Karpas-422 (cell line): ENCODE data around the gene THOC6. TPM values are rescaled to one million over a fixed set of nuclear protein-coding genes. Genes with fewer than 3 reads are reported as not detected.

Source experiments
- DNase-seq: peaks from one replicate; pipeline ENCODE4 v3.0.0-alpha.2; 2015
- H2AFZ ChIP-seq: fragments of 200-600 bp; sonication (generic); 2 replicates; pipeline ENCODE4 v1.6.1; 2014; ENCODE audit warnings: antibody characterized with exemption, low read length, mixed read lengths
- H3K27ac ChIP-seq: fragments of 200-600 bp; sonication (generic); 2 replicates; pipeline ENCODE4 v1.5.1; 2014; ENCODE audit warnings: mild to moderate bottlenecking, low read length, moderate library complexity
- H3K27me3 ChIP-seq: fragments of 200-600 bp; sonication (generic); 2 replicates; pipeline ENCODE4 v1.6.1; 2014; ENCODE audit warnings: low read length, mixed read lengths
- H3K36me3 ChIP-seq: fragments of 200-600 bp; sonication (generic); 2 replicates; pipeline ENCODE4 v1.6.1; 2014; ENCODE audit warnings: low read length, mixed read lengths; ENCODE audit not compliant: insufficient read depth
- H3K4me1 ChIP-seq: fragments of 200-600 bp; sonication (generic); 2 replicates; pipeline ENCODE4 v1.6.1; 2014; ENCODE audit warnings: mild to moderate bottlenecking, low read length, mixed read lengths
- H3K4me2 ChIP-seq: fragments of 200-600 bp; sonication (generic); 2 replicates; pipeline ENCODE4 v1.6.1; 2014; ENCODE audit warnings: low read length, low read depth, mild to moderate bottlenecking; ENCODE audit not compliant: poor library complexity, severe bottlenecking
- H3K4me3 ChIP-seq: fragments of 200-600 bp; sonication (generic); 2 replicates; pipeline ENCODE4 v1.5.1; 2014; ENCODE audit warnings: mild to moderate bottlenecking, antibody characterized with exemption, low read length, mixed read lengths
- H3K79me2 ChIP-seq: fragments of 200-600 bp; sonication (generic); 2 replicates; pipeline ENCODE4 v1.6.1; 2014; ENCODE audit warnings: mild to moderate bottlenecking, low read length, mixed read lengths
- H3K9ac ChIP-seq: fragments of 200-600 bp; sonication (generic); 2 replicates; pipeline ENCODE4 v1.6.0; 2014; ENCODE audit warnings: low read length
- H3K9me2 ChIP-seq: fragments of 200-600 bp; sonication (generic), shearing (Covaris generic); replicated peaks from 2 replicates; pipeline ENCODE4 v1.6.0; 2014; ENCODE audit warnings: mild to moderate bottlenecking, low read length, moderate library complexity; ENCODE audit not compliant: insufficient read depth
- H3K9me3 ChIP-seq: fragments of 300-700, 200-600 bp; sonication (generic); 2 replicates; pipeline ENCODE4 v1.6.1; 2014; ENCODE audit warnings: low read length, mixed read lengths
- H4K20me1 ChIP-seq: fragments of 200-600 bp; sonication (generic); 2 replicates; pipeline ENCODE4 v1.6.1; 2014; ENCODE audit warnings: mild to moderate bottlenecking, antibody characterized with exemption, low read length, low read depth; ENCODE audit not compliant: insufficient read depth
- total RNA-seq: library from RNA; depleted of rRNA; stranded (reverse); fragments of >200 nt; shearing (Covaris generic); gene quantifications from 2 replicates; pipeline ENCODE4 v1.2.3, GENCODE V29; 2014; ENCODE audit warnings: low replicate concordance

Gene THOC6
- total RNA-seq, 1 experiment from 2014 or later: 20.0 TPM

DNA sequence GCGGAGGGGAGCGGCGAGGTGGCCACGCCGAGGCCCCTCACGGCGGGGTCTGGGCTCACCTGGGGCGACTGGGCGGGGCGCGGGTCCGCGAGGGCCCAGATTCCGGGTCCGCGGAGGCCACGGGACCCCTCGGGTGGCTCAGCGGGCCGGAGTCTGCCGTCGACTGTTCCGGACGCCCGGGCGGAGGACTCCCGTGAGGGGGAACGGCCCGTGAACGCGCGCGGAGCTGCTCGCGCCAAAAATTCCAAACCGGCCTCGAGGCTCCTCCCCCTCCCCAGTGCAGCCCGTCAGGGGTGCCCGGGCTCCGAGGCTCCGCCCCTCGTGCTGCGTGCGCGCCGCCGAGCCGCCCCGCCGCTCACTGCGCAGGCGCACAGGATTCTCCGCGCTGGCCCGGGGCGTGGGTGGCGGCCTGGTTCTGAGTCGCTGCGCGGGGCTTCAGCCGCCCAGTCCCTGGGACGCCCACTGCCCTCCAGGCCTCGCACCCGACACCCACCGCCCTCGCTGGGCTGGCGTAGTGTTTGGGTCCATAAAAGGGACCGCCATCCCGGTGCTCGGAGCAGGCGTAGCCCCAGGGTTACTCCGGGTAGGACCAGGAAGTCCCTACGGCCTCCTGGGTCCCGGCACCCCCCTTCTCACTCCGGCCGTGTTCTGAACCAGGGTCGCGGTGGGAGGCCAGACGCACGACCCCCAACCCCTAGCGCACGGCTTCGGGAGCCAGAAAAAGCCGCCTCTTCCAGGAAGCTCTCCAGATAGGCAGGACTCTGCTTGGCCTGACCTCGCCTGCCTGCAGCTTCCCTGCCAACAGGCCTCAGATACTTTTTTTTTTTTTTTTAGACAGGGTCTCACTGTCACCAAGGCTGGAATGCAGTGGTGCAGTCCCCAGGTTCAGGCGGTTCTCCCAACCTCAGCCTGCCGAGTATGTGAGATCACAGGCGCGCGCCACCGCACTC is 43.3 kb upstream of the THOC6 start, which contains the start of gene PKMYT1:
Gene PKMYT1 (minus strand): TSS at position 220 of the 950 bp plus-strand sequence. CDS start 789 bp downstream, outside the sequence.
- no peaks in the 10 kb centered on the region for H3K36me3 ChIP-seq
- peak within 1 kb of the TSS; percentile 71; the same call in 1 of the 2 replicates for H2AFZ ChIP-seq
- DNase-seq: peak; percentile 97
- H4K20me1 ChIP-seq: no peaks in the 10 kb centered on the region
- H3K27me3 ChIP-seq: no peaks in the 10 kb centered on the region
- peaks cover 29% of the 10 kb centered on the region for H3K79me2 ChIP-seq
- peak within 1 kb of the TSS; percentile 99 for H3K4me2 ChIP-seq
- peak within 1 kb of the TSS; percentile 81 for H3K9ac ChIP-seq
- peak within 1 kb of the TSS; percentile 99 for H3K4me3 ChIP-seq
- peak within 1 kb of the TSS; percentile 62; the same call in 1 of the 2 replicates for H3K27ac ChIP-seq
- no peaks in the 10 kb centered on the region for H3K9me2 ChIP-seq
- H3K9me3 ChIP-seq: no peaks in the 10 kb centered on the region
- H3K4me1 ChIP-seq: peaks cover 57% of the 10 kb centered on the region

- no peak overlapping the region for H3K27ac ChIP-seq
- H3K4me2 ChIP-seq: peak overlapping the region; percentile 99
- H4K20me1 ChIP-seq: no peaks in the 10 kb centered on the region
- no peak for DNase-seq
- no peaks in the 10 kb centered on the region for H3K27me3 ChIP-seq
- no peaks in the 10 kb centered on the region for H3K36me3 ChIP-seq
- H2AFZ ChIP-seq: no peak overlapping the region
- H3K4me3 ChIP-seq: peak overlapping the region; percentile 99
- H3K9ac ChIP-seq: peak overlapping the region; percentile 81
- H3K9me3 ChIP-seq: no peaks in the 10 kb centered on the region
- peaks cover 53% of the 10 kb centered on the region for H3K4me1 ChIP-seq
- H3K9me2 ChIP-seq: no peaks in the 10 kb centered on the region
- H3K79me2 ChIP-seq: peaks cover 29% of the 10 kb centered on the region
Measured at GRCh38 chr16:2981177-2981898, 42.5 kb upstream of the THOC6 start.

- Histone ChIP-seq H2AFZ (no peak overlapping the region), H3K9ac (no peak overlapping the region)
Measured at GRCh38 chr16:2981899-2982250, 42.0 kb upstream of the THOC6 start.

DNA sequence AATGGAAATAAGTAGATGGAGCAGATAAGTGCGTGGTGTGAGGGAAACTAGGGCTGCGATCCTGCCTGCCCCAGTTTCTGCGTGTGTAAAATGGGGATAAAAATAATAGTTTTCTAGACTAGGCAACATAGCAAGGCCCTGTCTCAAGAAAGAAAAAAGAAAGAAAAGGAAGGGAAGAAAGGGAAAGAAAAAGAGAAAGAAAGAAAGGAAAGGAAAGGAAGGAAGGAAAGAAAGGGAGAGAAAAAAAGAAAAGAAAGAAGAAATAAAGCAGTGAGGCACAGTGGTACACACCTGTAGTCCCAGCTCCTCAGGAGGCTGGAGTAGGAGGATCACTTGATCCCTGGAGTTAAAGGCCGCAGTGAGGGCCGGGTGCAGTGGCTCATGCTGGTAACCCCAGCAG is 41.4 kb upstream of the THOC6 start:
- H3K9ac ChIP-seq: no peak overlapping the region
- no peak overlapping the region for H3K4me3 ChIP-seq
- no peak overlapping the region for H3K27ac ChIP-seq
- no peaks in the 10 kb centered on the region for H3K36me3 ChIP-seq
- H3K27me3 ChIP-seq: no peaks in the 10 kb centered on the region
- peaks cover 26% of the 10 kb centered on the region for H3K79me2 ChIP-seq
- no peaks in the 10 kb centered on the region for H3K9me3 ChIP-seq
- H3K4me2 ChIP-seq: no peak overlapping the region
- H3K4me1 ChIP-seq: peaks cover 44% of the 10 kb centered on the region
- H4K20me1 ChIP-seq: no peaks in the 10 kb centered on the region
- no peaks in the 10 kb centered on the region for H3K9me2 ChIP-seq
- H2AFZ ChIP-seq: no peak overlapping the region
- DNase-seq: no peak

More at GRCh38 chr16:2981899-2982250, 42.0 kb upstream of the THOC6 start:
- peaks cover 29% of the 10 kb centered on the region for H3K79me2 ChIP-seq
- peaks cover 47% of the 10 kb centered on the region for H3K4me1 ChIP-seq
- no peak overlapping the region for H3K4me3 ChIP-seq
- H3K27me3 ChIP-seq: no peaks in the 10 kb centered on the region
- H4K20me1 ChIP-seq: no peaks in the 10 kb centered on the region
- no peaks in the 10 kb centered on the region for H3K9me2 ChIP-seq
- no peaks in the 10 kb centered on the region for H3K9me3 ChIP-seq
- no peak for DNase-seq
- H3K4me2 ChIP-seq: peak overlapping the region; percentile 99
- no peaks in the 10 kb centered on the region for H3K36me3 ChIP-seq
- H3K27ac ChIP-seq: no peak overlapping the region

GRCh38 chr16:2983706-2984136 is 40.1 kb upstream of the THOC6 start:
- Histone ChIP-seq H3K4me1 (peaks cover 35% of the 10 kb centered on the region), H3K4me2 (peak overlapping the region; percentile 73), H3K27me3 (no peaks in the 10 kb centered on the region), H3K9me2 (no peaks in the 10 kb centered on the region), H2AFZ (peak overlapping the region; percentile 87), H4K20me1 (no peaks in the 10 kb centered on the region), H3K9ac (peak overlapping the region; percentile 59), H3K4me3 (peak overlapping the region; percentile 57; the same call in 1 of the 2 replicates), H3K36me3 (no peaks in the 10 kb centered on the region), H3K9me3 (no peaks in the 10 kb centered on the region), H3K27ac (no peak overlapping the region), H3K79me2 (peaks cover 15% of the 10 kb centered on the region)
- DNase-seq: peak; percentile 87

DNA sequence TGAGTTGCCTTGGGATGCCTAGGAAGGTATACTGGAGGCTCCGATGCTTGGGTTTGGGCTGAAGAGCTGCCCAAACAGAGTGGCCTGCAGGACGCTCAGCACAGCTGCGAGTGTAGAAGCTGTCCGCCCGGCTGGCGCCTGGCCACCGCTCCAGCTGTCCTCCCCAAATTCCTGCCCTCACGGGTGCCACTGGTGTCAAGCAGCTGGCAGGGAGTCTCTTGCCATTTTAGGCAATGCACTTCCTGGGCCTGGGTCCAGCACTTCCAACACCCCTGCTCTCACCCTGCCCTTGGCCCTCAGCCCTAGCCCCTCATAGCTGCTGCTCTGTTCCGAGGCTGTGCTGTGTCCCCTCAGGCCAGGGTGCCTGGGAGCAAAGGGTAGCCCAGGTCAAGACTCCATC is 38.4 kb upstream of the THOC6 start:
- Histone ChIP-seq H3K4me3 (no peak overlapping the region), H3K4me2 (no peak overlapping the region), H3K27ac (no peak overlapping the region), H3K4me1 (peaks cover 26% of the 10 kb centered on the region), H3K27me3 (no peaks in the 10 kb centered on the region), H3K36me3 (no peaks in the 10 kb centered on the region), H3K9me2 (no peaks in the 10 kb centered on the region), H2AFZ (no peak overlapping the region), H4K20me1 (no peaks in the 10 kb centered on the region), H3K9ac (no peak overlapping the region), H3K9me3 (no peaks in the 10 kb centered on the region), H3K79me2 (no peaks in the 10 kb centered on the region)
- no peak for DNase-seq

- Histone ChIP-seq H3K27me3 (no peaks in the 10 kb centered on the region), H3K79me2 (no peaks in the 10 kb centered on the region), H3K27ac (no peak overlapping the region), H2AFZ (no peak overlapping the region), H3K4me1 (peaks cover 24% of the 10 kb centered on the region), H3K9ac (no peak overlapping the region), H4K20me1 (no peaks in the 10 kb centered on the region), H3K4me2 (no peak overlapping the region), H3K9me2 (no peaks in the 10 kb centered on the region), H3K4me3 (no peak overlapping the region), H3K36me3 (no peaks in the 10 kb centered on the region), H3K9me3 (no peaks in the 10 kb centered on the region)
- no peak for DNase-seq
Measured at GRCh38 chr16:2985893-2986355, 37.9 kb upstream of the THOC6 start.
